Retina (tissue), 1 donor: ENCODE results near the gene SLC22A5.
"Not testable (repeated sequence)": the region's sequence is repeated elsewhere in the genome, so short reads cannot be mapped to it uniquely, and the experiment has no call there.

ENCODE experiments used
- DNase-seq: peaks from one replicate; pipeline ENCODE4 v3.0.0-alpha.2; 2016

Gene SLC22A5

GRCh38 chr5:132389051-132389331 is 19.5 kb downstream of the SLC22A5 start:
- no peak for DNase-seq

DNA sequence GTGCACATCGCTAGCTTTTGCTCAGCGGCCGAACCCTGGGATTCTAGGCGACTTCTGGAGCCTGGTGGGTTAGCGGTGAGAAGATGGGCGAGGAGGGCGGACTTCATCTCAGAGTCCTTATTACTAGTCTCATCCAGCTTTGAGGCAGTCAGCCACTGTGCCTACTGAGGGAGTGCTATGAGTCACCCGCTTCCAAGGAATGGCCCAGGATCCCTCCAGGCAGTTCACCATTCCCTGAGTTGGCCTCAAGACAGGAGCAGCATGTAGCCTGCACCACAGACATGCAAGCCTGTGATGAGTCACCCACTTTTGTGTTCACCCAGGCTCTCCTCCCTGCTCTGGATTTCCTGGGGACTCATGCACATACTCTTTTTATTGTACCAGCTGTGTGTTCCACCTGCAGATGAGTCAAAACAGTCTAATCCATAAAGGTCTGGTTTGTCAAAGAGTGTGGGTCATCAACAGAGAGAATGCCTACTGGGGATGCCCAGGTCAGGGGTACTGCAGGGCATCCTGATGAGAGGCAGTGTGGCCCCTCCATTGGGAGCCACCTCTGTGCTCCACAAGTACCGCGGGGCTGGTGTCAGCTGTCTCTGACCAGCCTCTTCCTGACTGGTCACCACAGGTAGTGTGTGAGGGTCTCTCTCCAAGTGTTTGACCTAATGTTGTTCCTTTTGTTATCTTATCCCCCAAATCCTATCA is 20.2 kb downstream of the SLC22A5 start:
- no peak for DNase-seq

GRCh38 chr5:132391247-132391646 is 21.7 kb downstream of the SLC22A5 start:
- DNase-seq: peak; percentile 1

DNA sequence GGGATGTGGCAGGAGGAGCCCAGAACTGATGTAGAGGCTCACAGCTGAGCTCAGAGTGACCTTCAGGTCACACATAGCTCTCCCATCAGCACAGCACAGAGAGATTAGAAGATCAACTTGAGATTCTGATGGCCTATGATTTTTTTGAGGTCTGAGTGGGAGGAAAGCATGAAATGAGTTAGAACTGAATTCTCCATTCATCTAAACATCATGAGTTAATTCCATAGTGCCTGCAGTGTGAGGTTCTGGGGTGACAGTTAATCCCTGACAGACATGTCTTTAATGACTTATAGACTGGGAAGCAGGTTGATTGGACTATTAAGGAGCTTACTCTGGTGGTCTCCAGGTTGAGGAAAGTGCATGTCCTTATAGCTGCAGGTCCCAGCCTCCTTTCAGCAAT is 22.4 kb downstream of the SLC22A5 start:
- DNase-seq: no peak

DNA sequence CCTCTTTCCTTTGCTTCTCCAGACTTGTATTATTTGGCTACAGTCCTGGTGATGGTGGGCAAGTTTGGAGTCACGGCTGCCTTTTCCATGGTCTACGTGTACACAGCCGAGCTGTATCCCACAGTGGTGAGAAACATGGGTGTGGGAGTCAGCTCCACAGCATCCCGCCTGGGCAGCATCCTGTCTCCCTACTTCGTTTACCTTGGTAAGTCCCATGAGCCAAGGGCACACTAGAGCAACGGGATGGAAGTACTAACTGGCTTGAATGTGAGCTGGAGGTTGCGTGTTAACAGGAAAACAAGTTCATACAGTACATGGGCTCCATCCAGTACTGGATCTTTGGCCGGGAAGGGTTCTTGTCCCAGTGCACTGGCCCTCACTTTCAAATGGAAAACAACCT is 22.9 kb downstream of the SLC22A5 start:
- DNase-seq: no peak

DNA sequence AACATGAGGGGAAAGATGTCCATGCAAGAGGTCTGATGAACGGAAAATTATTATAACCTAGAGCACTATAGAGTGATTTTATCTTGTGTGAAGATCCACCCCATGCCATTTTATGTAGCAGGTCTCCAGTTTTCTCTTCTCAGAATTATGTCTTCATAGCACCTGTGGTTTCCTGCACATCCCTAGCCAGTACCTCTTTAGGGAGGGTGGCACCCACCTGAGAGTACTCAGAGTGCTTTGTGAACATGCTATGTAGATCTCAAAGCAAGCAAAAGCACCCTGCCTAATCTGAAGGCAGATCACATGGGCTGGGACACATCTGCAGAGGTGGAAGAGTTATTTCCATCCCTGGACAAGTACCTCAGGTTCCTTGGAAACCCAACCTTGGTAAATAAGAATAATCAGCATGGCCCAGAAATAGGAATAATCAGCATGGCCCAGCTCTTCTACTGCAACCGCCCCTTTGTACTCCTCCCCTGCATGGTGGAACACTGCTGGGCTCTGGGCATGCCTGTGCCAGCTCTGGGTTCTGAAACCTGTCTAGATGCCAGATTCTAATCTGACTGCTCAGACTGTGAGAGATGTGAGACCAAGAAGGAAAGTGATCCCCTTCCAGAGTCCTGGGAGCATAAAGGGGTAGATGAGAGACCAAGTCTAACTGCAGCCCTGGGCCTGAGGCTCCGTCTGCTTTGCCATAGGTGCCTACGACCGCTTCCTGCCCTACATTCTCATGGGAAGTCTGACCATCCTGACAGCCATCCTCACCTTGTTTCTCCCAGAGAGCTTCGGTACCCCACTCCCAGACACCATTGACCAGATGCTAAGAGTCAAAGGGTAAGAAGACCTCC is 23.7 kb downstream of the SLC22A5 start:
- no peak for DNase-seq

- DNase-seq: peak; percentile 63
Observed at GRCh38 chr5:132394667-132395259, 25.3 kb downstream of the SLC22A5 start.

- DNase-seq: no peak
Observed at GRCh38 chr5:132396589-132397031, 27.1 kb downstream of the SLC22A5 start.

- DNase-seq: no peak
Observed at GRCh38 chr5:132397224-132397623, 27.7 kb downstream of the SLC22A5 start.

GRCh38 chr5:132397936-132398675 is 28.6 kb downstream of the SLC22A5 start:
- not testable (repeated sequence) for DNase-seq

DNA sequence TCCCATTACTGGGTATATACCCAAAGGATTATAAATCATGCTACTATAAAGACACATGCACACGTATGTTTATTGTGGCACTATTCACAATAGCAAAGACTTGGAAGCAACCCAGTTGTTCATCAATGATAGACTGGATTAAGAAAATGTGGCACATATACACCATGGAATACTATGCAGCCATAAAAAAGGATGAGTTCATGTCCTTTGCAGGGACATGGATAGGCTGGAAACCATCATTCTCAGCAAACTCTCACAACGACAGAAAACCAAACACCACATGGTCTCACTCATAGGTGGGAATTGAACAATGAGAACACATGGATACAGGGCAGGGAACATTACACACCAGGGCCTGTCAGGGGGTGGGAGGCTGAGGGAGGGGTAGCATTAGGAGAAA is 34.5 kb downstream of the SLC22A5 start:
- DNase-seq: not testable (repeated sequence)

DNA sequence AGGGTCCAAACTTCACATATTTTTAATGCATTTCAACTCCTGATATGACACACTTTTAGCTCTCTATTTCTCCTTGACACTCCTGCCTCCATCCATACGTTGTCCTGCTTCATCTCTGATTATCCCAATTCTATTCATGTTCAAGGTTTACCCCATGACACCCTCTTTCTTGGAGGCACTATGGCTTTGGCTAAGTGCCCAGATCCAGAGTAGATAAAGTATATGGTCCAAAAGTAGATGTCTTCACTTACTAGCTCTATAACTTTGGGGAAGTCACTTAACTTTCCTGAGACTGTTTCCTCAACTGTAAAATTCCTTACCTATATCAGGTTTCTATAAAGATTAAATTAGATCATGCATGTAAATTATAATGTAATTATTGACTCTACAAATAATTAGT is 36.1 kb downstream of the SLC22A5 start:
- no peak for DNase-seq

- DNase-seq: no peak
Observed at GRCh38 chr5:132406144-132406783, 36.8 kb downstream of the SLC22A5 start.

- no peak for DNase-seq
Observed at GRCh38 chr5:132407970-132408369, 38.5 kb downstream of the SLC22A5 start.

DNA sequence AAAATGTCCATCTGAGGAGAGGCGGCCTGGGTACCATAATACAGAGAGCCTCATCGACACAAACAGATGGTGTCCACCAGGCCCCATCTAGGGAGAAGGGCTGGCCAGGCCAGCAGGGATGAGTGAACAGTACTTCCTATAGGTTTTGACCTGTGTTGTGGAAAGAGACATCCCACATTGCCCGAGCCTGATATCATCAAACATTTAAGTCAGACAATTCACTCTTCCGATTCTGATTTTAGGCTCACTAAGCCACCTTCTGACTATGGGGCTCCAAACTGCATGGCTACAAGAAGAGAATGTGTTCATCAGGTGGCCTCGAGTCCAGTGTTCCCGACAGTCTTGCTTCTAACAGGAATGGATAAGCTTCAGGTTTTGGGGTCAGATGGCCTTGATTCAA is 38.9 kb downstream of the SLC22A5 start:
- DNase-seq: no peak

GRCh38 chr5:132408965-132409364 is 39.5 kb downstream of the SLC22A5 start:
- no peak for DNase-seq

DNA sequence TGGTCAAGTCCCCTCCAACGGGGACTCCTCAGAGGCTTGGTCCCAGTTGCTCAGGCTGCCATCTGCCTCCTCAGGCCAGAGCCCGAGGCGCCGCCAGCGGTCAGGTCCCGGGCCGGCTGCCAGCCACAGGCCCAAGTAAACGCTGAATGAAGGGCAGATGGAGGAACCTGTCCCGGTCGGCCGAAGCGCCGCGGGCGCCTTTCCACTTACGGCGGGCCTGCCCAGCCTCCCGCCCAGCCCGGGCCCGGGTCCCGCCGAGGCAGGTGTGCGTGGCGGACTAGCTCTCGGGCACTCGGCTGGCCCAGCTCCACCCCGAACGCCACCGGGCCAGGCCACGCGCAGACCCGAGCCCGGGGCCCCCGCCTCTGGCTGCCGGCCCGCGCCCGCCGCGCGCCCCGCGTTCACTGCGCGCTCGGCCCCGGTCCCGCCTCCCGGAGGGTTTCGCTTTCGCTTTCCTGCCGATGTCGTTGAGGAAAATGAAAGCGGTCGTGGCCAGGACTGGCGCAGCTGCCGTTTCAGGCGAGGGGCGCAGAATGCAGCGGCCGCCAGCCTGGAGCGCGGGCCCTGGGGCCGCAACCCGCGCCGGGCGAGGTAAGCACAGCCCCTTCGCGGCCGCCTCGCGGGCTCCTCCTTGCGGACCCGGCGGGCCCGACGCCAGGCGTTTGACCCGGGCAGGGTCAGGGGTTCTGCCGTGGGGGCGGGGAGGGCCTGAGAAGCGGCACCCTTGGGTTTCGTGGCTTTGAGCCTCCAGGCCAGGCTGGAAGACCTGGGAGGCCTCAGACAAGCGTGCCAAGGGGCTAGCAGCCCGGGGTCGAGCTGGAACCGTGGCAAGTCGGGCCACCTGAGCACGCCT is 41.2 kb downstream of the SLC22A5 start:
- DNase-seq: peak; percentile 88

- no peak for DNase-seq
Observed at GRCh38 chr5:132411304-132412013, 41.9 kb downstream of the SLC22A5 start.

DNA sequence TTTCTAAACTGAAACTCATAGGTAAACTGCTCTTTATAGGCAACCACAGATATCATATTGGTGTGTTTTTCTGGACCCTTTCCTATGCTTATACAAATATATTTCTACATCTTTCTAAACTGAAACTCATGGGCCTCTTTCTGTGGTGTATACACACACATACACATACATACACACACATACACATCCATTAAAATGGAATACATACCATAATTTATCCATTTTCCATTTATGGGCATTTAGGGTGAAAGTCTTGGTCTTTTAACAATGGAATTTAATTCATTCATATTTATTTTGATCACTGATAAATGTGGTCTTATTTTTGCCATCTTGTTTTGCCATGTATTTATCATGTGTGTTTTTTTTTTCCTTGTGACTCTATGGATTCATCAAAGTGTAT is 44.1 kb downstream of the SLC22A5 start:
- no peak for DNase-seq

GRCh38 chr5:132414634-132415378 is 45.3 kb downstream of the SLC22A5 start:
- DNase-seq: no peak
